Cardiac muscle cell (in vitro differentiated cells and primary cell): ENCODE data around the gene RRAGD. TPM values are rescaled to one million over a fixed set of nuclear protein-coding genes. Genes with fewer than 3 reads are reported as not detected.

ENCODE experiments used
- DNase-seq, 2 donors: peaks; one replicate each; pipeline versions ENCODE4 v3.0.0 to v3.0.0-alpha.2; 2010 to 2017; ENCODE audit warnings: low read depth in 1 of 2, low spot score in 1 of 2
- H3K27ac ChIP-seq: fragments of 200-600 bp; sonication (generic); 2 replicates; pipeline ENCODE4 v1.5.1; 2016
- H3K27me3 ChIP-seq: fragments of 200-600 bp; sonication (generic); 2 replicates; pipeline ENCODE4 v1.6.0; 2016; ENCODE audit warnings: control low read depth
- H3K36me3 ChIP-seq: fragments of 200-600 bp; sonication (generic); 2 replicates; pipeline ENCODE4 v1.5.1; 2016; ENCODE audit warnings: control low read depth
- H3K4me1 ChIP-seq: fragments of 200-600 bp; sonication (generic); 2 replicates; pipeline ENCODE4 v1.8.1; 2017; ENCODE audit warnings: low read depth, mild to moderate bottlenecking, mixed run types
- H3K4me3 ChIP-seq: fragments of 200-600 bp; sonication (generic); 2 replicates; pipeline ENCODE4 v1.5.1; 2016; ENCODE audit warnings: mild to moderate bottlenecking
- H3K9me3 ChIP-seq: fragments of 200-600 bp; sonication (generic); 2 replicates; pipeline ENCODE4 v1.5.1; 2017; ENCODE audit warnings: low read depth, mild to moderate bottlenecking, control low read depth
- polyA plus RNA-seq: library from polyadenylated mRNA; unstranded; fragments of >200 nt; fragmentation: Nextera tagmentation; extraction: Ambion mirVana; gene quantifications from 2 replicates; pipeline ENCODE4 v1.2.1, GENCODE V29; 2016
- total RNA-seq: library from RNA; depleted of rRNA; stranded (reverse); fragments of >200 nt; gene quantifications from 2 replicates; pipeline ENCODE4 v1.2.3, GENCODE V29; 2016
- TF ChIP-seq, protein P1 (sequence below): IDR thresholded peaks from 2 replicates; pipeline ENCODE4 v1.5.1; 2012; ENCODE audit warnings: low read depth, mild to moderate bottlenecking, low read length

The RRAGD gene
- total and polyA plus RNA-seq, 2 experiments from 2014 or later, result 33.2 to 40.1 TPM

DNA sequence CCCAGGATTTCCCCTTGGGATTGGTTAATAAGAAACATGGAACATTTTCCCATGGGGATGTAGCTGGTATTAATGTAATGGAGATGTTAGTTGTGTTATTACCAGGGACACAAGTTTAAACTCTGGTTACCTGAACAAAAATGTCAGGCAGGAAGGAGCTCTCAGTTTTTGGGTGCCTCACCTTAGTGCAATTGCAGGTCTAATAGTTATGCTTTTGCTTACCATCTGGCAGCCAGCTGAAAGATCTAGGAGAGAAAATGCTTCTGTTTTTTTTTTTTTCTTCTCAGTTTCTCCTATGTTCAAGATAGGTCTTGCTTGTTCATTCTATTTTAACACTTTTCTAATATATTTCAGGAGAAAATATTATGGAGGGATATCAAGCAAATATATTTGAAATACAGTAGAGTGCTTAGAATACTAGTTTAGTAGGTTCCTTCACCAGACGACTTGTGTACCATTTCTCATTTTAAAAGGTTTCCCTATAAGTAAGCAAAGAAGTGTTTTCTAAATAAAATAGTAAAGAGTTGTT is 55.4 kb downstream of the RRAGD start:
- no peak for DNase-seq
- TF ChIP-seq, protein P1, sequence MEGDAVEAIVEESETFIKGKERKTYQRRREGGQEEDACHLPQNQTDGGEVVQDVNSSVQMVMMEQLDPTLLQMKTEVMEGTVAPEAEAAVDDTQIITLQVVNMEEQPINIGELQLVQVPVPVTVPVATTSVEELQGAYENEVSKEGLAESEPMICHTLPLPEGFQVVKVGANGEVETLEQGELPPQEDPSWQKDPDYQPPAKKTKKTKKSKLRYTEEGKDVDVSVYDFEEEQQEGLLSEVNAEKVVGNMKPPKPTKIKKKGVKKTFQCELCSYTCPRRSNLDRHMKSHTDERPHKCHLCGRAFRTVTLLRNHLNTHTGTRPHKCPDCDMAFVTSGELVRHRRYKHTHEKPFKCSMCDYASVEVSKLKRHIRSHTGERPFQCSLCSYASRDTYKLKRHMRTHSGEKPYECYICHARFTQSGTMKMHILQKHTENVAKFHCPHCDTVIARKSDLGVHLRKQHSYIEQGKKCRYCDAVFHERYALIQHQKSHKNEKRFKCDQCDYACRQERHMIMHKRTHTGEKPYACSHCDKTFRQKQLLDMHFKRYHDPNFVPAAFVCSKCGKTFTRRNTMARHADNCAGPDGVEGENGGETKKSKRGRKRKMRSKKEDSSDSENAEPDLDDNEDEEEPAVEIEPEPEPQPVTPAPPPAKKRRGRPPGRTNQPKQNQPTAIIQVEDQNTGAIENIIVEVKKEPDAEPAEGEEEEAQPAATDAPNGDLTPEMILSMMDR, result no peak
- Histone ChIP-seq H3K4me3 (no peak overlapping the region), H3K27me3 (no peaks in the 10 kb centered on the region), H3K4me1 (no peaks in the 10 kb centered on the region), H3K27ac (no peak overlapping the region), H3K36me3 (no peaks in the 10 kb centered on the region), H3K9me3 (no peaks in the 10 kb centered on the region)

DNA sequence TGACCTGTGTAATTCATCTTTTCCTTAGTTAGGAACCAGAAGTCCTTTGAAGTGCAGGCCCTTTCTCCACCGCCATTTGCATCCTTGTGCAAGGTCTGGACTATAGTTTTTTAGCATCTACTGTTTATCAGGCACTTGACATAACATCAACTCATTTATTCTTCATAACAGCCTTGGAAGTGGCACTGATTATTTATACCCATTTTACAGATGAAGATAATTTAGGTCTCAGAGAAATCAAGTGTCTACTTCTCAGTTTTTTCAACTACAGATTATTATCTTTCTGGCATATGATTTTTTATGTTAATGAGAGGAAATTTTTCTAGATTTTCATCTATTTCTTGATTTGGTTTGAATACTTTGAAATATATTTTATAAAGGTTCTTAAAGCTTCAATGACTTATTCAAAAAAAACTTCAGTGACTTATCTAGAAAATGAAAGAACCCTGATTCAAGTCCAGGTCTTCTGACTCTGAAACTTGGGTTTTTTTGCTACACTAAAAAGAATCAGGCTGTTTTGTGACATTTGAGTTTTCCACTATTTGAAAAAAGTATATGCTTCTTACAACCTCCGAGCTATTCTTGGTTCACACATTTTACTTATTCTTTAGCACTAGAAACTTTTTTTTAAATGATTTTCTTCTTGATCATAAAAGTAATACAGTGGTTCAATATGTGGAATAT is 56.4 kb downstream of the RRAGD start:
- H3K9me3 ChIP-seq, result no peaks in the 10 kb centered on the region
- H3K27me3 ChIP-seq, result no peaks in the 10 kb centered on the region
- no peaks in the 10 kb centered on the region for H3K36me3 ChIP-seq
- TF ChIP-seq, protein P1, result no peak
- no peak overlapping the region for H3K27ac ChIP-seq
- no peak for DNase-seq
- H3K4me1 ChIP-seq, result peaks cover 8% of the 10 kb centered on the region
- H3K4me3 ChIP-seq, result no peak overlapping the region

DNA sequence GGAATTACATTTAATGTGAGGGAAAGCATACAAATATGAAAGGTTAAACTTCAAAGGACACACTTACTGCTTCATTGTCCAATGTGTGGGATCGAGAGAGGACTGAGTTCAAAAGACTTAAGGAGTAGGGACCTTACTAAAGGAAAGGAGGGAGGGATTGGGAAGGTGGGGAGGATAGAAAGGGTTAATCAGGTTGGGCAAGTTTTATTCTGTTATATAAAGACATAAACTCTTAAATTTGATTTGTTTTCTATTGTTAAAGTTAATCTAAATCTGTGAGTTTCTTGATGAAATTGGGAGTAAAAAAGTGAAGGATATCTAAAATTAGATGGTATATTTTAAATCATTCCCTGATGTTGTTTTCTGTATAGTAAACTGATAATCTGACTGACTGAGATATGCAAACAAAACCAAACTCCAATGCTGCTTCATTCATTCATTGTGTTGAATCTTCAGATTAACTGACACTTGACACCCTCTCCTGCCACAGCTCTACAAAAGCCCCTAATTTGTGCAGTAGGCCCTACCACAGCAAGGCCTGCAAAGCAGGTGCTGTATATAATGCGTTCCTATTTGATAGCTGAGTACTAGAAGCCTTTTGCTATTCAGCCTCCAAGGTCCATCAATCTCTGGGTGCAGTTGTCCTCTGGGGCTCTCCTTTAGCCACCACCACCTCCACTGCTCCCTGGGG is 58.2 kb downstream of the RRAGD start:
- TF ChIP-seq, protein P1, result no peak
- no peak for DNase-seq
- Histone ChIP-seq H3K9me3 (no peaks in the 10 kb centered on the region), H3K4me1 (peaks cover 14% of the 10 kb centered on the region), H3K27me3 (no peaks in the 10 kb centered on the region), H3K36me3 (no peaks in the 10 kb centered on the region), H3K4me3 (no peak overlapping the region), H3K27ac (no peak overlapping the region)

DNA sequence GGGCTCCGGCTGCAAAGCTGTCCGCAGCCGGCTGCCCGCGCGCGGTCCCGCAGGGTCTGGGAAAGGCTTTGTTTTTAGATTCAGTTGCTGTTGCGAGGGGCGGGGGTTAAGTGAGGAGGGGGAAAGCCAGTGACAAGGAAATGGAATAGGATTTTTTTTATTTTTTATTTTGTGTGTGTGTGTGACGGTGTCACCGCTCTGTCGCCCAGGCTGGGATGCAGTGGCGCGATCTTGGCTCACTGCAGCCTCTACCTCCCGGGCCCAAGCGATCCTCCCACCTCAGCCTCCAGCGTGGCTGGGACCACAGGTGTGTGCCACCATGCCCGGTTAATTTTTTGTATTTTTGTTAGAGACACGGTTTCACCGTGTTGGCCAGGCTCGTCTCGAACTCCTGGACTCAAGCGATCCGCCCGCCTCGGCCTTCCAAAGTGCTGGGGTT is 58.9 kb downstream of the RRAGD start:
- DNase-seq, result no peak
- Histone ChIP-seq H3K4me3 (peak overlapping the region; percentile 71), H3K9me3 (no peaks in the 10 kb centered on the region), H3K27ac (peak overlapping the region; percentile 98), H3K4me1 (peaks cover 19% of the 10 kb centered on the region), H3K36me3 (no peaks in the 10 kb centered on the region), H3K27me3 (no peaks in the 10 kb centered on the region)
- TF ChIP-seq, protein P1, result no peak

DNA sequence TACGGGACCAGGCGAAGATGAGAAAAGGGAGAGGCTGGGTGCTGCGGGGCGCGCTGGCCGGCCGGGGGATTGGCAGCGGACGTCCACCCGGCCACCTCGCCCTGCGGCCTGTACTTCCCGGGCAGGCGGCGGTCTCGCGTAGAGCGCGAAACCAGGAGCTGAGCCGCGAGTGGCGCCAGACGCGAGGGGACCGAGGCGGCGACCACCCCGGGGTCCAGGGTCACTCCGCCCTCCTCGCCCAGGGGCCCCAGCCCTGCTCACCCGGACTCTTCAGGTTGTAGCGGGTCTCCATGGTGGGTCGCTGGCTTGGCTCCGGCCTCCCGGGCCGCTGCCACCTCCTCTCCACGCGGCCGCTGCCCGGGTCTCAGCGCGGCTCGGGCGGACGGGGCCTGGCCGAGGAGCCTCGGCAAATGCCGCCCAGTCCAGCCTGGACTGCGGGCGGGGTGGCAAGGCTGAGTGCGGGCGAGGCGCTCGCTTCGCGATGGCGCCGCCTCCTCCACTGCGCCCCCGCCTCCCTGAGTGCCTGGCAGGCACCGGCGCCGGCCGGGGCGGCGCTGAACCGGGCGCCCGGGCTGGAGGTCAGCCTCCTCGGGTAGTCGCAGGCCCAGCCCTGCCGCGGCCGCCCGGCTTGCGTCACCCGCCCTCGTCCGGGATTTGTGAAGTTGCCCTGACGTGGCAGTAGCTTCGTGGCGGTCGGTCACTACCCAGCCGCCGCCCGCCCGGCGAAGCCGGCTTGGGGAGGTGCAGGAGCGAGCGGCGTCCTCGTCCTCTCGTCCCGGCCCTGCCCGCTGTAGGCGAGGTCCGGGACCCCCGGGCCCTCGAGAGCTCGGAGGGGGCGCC is 59.6 kb downstream of the RRAGD start, which contains the start of gene UBE2J1:
UBE2J1 (minus strand) TSS at position 445 of the 840 bp plus-strand sequence; CDS start at position 292, 153 bp downstream.
- Histone ChIP-seq H3K9me3 (no peaks in the 10 kb centered on the region), H3K4me3 (peak within 1 kb of the TSS; percentile 71), H3K27ac (peak within 1 kb of the TSS; percentile 98), H3K4me1 (peaks cover 25% of the 10 kb centered on the region), H3K27me3 (no peaks in the 10 kb centered on the region), H3K36me3 (no peaks in the 10 kb centered on the region)
- TF ChIP-seq, protein P1, result no peak
- peak; percentile 94 to 98 for DNase-seq
